ENCODE results near the gene HSPA12B.

Gene HSPA12B, protein sequence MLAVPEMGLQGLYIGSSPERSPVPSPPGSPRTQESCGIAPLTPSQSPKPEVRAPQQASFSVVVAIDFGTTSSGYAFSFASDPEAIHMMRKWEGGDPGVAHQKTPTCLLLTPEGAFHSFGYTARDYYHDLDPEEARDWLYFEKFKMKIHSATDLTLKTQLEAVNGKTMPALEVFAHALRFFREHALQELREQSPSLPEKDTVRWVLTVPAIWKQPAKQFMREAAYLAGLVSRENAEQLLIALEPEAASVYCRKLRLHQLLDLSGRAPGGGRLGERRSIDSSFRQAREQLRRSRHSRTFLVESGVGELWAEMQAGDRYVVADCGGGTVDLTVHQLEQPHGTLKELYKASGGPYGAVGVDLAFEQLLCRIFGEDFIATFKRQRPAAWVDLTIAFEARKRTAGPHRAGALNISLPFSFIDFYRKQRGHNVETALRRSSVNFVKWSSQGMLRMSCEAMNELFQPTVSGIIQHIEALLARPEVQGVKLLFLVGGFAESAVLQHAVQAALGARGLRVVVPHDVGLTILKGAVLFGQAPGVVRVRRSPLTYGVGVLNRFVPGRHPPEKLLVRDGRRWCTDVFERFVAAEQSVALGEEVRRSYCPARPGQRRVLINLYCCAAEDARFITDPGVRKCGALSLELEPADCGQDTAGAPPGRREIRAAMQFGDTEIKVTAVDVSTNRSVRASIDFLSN

DNA sequence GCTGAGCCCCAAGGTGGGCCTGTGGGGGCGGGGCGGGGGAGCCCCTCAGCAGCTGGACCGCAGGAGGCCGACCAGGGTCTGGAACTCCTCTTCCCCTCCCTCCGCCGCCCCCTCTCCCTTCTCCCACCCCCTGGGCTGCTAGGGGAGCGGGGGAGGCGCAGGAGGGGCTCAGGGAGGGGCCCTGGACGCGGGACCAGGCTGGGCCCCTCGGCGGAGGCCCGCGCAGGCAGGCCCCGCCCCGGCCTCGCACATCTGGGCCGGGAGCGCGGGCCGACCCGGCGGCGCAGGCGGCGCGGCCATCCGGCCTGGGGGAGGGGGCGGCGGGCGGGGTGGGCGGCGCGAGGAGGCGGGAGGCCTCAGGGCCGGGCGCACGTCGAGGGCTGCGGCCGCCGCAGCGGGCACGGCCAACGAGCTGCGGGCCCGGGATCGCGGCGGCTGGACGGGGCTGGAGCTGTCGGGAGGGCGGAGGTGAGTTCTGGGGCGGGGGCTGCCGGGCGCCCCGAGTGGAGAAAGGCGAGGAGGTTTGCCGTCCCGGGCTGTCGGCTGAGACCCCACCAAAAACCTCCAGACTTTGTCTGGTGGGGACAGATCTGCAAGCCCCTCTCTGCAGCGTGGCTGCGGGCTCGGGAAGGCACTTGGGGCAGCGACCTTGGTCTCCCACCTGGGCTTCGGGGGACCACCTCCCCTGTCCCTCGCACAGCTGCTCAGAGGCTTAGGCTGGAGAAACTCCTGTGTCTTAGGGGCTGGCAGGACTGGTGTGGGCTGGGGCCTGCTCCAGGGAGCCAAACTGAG lies at the start of gene HSPA12B:
Gene HSPA12B (plus strand): TSS at position 359 of the 792 bp plus-strand sequence. CDS start 5,990 bp downstream, outside the sequence.
- H3K27ac ChIP-seq: no peak within 1 kb of the TSS
- TF ChIP-seq, protein P1, sequence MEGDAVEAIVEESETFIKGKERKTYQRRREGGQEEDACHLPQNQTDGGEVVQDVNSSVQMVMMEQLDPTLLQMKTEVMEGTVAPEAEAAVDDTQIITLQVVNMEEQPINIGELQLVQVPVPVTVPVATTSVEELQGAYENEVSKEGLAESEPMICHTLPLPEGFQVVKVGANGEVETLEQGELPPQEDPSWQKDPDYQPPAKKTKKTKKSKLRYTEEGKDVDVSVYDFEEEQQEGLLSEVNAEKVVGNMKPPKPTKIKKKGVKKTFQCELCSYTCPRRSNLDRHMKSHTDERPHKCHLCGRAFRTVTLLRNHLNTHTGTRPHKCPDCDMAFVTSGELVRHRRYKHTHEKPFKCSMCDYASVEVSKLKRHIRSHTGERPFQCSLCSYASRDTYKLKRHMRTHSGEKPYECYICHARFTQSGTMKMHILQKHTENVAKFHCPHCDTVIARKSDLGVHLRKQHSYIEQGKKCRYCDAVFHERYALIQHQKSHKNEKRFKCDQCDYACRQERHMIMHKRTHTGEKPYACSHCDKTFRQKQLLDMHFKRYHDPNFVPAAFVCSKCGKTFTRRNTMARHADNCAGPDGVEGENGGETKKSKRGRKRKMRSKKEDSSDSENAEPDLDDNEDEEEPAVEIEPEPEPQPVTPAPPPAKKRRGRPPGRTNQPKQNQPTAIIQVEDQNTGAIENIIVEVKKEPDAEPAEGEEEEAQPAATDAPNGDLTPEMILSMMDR (conservative IDR thresholded peaks at IDR 0.05): no peak

DNA sequence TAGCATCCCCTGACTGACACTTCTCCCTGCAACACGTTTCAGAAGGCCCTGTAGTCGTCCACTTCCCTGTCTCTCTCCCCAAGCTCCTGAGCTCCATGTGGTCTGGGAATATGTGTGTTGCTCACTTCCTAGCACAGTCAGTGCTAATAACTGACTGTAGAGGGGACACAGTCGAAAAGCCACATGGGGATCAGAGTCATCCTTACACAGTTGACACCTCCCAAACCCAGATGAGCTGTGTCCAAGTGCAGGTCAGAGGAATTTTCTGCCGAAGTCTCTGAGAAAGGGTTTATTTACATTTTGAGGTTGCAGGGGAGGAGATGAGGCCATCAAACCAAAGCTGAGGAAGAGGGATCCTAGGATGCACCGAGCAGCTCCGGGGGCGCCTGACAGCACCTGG lies 47.1 kb upstream of the HSPA12B start:
- TF ChIP-seq, protein P1 (conservative IDR thresholded peaks at IDR 0.05): no peak
- no peak overlapping the region for H3K27ac ChIP-seq

DNA sequence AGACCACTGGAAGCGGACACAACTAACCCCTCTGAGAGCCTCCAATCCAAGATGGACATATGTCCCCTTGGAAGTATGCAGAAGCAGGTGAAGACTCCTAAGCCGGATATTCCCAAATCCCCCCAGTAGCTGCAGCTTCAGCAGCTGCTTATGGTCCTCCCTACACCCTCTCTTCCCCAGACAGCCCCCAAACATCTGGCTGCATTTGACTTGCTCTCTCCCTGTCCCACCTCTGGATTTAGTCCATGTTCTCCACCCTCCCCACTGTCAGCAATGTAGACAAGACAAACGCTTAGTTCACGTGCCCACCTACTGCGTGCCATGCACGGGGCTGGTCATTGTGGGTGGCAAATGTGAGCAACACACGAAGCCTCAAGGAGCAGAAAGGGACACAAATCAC lies 46.1 kb upstream of the HSPA12B start:
- TF ChIP-seq, protein P1 (conservative IDR thresholded peaks at IDR 0.05): no peak
- H3K27ac ChIP-seq: no peak overlapping the region

DNA sequence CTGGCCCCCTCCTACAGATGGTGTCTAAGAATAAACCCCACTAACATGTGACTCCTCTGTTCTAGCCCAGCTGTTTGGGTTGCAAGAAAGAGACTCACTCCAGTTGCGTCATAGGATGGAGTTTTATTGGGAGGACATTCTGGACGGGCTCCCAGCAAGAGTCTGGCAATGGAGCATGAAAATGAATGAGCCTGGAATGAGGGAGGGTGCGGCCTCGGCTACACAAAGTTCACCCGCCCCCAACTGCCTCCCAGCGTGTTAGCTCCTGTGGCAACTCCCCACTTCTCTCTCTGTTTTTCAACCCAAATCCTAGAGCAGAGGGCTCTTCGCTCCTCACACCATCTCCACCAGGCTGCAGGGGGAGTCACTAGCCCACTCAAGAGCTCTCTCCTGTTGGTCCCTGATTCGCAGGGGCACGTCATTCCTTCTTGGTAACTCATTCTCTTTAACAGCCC lies 45.6 kb upstream of the HSPA12B start:
- TF ChIP-seq, protein P1 (conservative IDR thresholded peaks at IDR 0.05): no peak

DNA sequence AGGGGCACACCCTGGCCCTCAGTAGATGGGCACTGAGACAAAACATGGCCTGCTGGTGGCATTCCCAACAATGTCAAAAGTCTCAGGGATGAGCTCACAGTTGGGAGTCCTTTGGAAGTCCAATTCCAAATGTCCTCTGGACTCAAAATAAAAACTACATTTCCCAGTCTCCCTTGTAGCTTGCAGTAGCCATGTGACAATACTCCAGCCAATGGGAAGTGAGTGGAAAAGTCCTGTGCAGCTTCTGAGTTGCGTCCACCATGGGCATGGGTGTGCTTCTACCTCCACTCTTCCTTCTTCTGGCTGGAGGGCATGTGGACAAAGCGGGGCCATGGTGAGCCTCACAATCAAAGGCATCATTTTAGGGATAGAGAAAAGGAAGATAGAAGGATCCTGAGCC lies 44.8 kb upstream of the HSPA12B start:
- TF ChIP-seq, protein P1 (conservative IDR thresholded peaks at IDR 0.05): no peak
- no peak overlapping the region for H3K27ac ChIP-seq

More for the DNA sequence above, 45.6 kb upstream of the HSPA12B start:
- no peak overlapping the region for H3K27ac ChIP-seq

DNA sequence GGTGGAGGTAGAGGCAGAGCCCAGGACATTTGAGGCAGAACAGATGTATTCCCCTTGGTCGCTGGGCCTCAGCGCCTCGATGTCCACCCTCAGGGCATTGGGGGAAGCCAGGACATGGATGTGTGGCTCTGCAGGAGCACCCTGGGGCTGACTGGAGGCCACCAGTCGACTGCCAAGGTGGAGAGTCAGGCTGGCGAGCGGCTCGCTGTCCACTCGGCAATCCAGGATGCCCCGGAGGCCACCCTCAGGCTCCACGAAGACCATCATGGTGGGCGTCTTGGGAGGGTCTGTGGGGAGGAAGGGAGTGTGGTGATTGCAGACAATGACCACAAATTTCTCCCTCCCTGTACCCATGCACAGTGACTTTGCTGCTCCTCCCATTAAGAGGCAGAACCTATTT lies 42.5 kb upstream of the HSPA12B start:
- H3K27ac ChIP-seq: no peak overlapping the region
- TF ChIP-seq, protein P1 (conservative IDR thresholded peaks at IDR 0.05): no peak

DNA sequence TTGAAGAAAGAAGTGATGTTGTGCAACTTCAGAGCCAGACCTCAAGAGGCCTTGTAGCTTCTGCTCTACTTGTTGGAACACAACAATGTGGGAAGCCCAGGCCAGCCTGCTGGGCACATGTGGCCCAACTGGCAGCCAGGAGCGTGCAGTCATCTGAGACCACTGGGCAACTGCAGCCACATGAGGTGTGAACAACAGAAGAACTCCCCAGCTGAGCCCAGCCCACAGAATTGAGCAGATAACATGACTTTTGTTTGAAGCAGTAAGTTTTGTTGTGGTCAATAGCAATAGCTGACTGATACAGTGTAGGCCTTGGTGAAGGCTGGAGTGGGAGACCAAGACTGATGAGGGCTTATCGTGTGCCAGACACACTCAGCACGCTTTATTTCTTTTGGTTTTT lies 42.1 kb upstream of the HSPA12B start:
- TF ChIP-seq, protein P1 (conservative IDR thresholded peaks at IDR 0.05): no peak
- no peak overlapping the region for H3K27ac ChIP-seq

Measured in VCaP (cell line).